ENCODE results near the gene KRT7. TPM values are rescaled to one million over a fixed set of nuclear protein-coding genes. Genes with fewer than 3 reads are reported as not detected.
"Not testable (repeated sequence)": the region's sequence is repeated elsewhere in the genome, so short reads cannot be mapped to it uniquely, and the experiment has no call there.

Gene KRT7
- polyA plus RNA-seq, 1 experiment: 4.6 TPM

- DNase-seq (ENCODE audit: low read depth, low spot score); H3K4me3 ChIP-seq (ENCODE audit: low read depth, low read length); H3K27ac ChIP-seq (ENCODE audit: low read depth, low read length); H3K9me3 ChIP-seq (ENCODE audit: control insufficient read depth, insufficient read depth, low read length); POLR2A ChIA-PET: not testable (repeated sequence)
- peak; percentile 16; the same call in 1 of the 2 replicates for TF ChIP-seq CTCF (IDR thresholded peaks at IDR 0.05; ENCODE audit: low read depth, low read length)
- peaks cover 39% of the 10 kb centered on the region for H3K27me3 ChIP-seq (ENCODE audit: control insufficient read depth, insufficient read depth, low read length)
- CTCF ChIA-PET: interaction anchor here (1.3 to 2.4 kb wide), 2 partner anchors 14 to 27 kb away, joined by 5 to 15 read pairs; no protein-coding TSS in a partner anchor
These were observed 19.2 kb downstream of the KRT7 start for GRCh38 chr12:52252175-52252615.

- Histone ChIP-seq H3K4me3 (ENCODE audit: low read depth, low read length) (no peak overlapping the region), H3K9me3 (ENCODE audit: control insufficient read depth, insufficient read depth, low read length) (no peaks in the 10 kb centered on the region; the same call in 1 of the 2 replicates), H3K27ac (ENCODE audit: low read depth, low read length) (no peak overlapping the region), H3K27me3 (ENCODE audit: control insufficient read depth, insufficient read depth, low read length) (peaks cover 45% of the 10 kb centered on the region)
- no peak for TF ChIP-seq CTCF (IDR thresholded peaks at IDR 0.05; ENCODE audit: low read depth, low read length)
- CTCF ChIA-PET: interaction anchor here (1.3 kb wide), 1 partner anchor 13 kb away, joined by 5 read pairs; no protein-coding TSS in a partner anchor
- POLR2A ChIA-PET: no interaction called here
- DNase-seq (ENCODE audit: low read depth, low spot score): no peak
These were observed 19.8 kb downstream of the KRT7 start for GRCh38 chr12:52252728-52253343.

DNA sequence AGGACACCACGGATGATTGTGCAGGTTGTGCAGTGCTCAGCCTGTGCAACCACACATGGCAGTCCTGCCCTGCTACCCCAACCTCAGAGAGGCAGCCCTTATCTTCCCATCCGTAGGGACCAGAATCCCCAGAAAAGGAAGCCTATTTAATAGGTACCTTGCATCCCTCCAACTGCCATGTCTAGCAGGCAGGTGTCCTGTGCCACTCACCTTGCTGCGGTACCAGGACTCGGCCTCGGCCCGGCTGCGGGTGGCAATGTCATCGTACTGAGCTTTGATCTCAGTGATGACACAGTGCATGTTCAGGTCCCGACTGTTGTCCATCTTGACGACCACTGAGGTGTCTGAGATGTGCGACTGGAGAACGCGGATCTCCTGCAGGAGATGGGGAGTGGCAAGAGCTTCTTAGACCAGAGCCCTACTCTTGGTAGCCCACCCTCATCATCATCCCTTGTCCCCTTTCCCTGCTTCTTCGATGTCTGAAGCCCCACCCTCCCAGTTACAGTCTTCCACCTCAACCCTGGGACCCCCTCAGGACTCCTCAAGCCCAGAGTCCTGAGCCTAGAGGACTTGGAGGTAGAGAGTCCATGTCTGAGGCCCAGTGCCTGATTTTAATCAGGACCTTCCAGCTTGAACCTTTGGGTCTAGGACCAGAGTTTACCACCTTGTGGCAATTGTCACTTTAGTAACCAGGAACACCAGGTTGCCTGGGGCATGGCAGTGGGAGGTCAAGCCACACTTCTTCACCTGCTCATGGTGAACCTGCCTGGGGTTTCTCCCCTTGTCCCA is 20.5 kb downstream of the KRT7 start:
- POLR2A ChIA-PET: no interaction called here

GRCh38 chr12:52254180-52254964 is 21.3 kb downstream of the KRT7 start:
- H3K9me3 ChIP-seq (ENCODE audit: control insufficient read depth, insufficient read depth, low read length): no peaks in the 10 kb centered on the region; the same call in 1 of the 2 replicates
- no peak overlapping the region for H3K4me3 ChIP-seq (ENCODE audit: low read depth, low read length)
- CTCF ChIA-PET: interaction anchor here (1.2 to 2.9 kb wide), 2 partner anchors 24 kb away, joined by 4 to 16 read pairs; no protein-coding TSS in a partner anchor
- no peak for DNase-seq (ENCODE audit: low read depth, low spot score)
- POLR2A ChIA-PET: no interaction called here
- H3K27ac ChIP-seq (ENCODE audit: low read depth, low read length): no peak overlapping the region
- H3K27me3 ChIP-seq (ENCODE audit: control insufficient read depth, insufficient read depth, low read length): peaks cover 54% of the 10 kb centered on the region
- no peak for TF ChIP-seq CTCF (IDR thresholded peaks at IDR 0.05; ENCODE audit: low read depth, low read length)

More for the DNA sequence above, 20.5 kb downstream of the KRT7 start:
- Histone ChIP-seq H3K9me3 (ENCODE audit: control insufficient read depth, insufficient read depth, low read length) (no peaks in the 10 kb centered on the region; the same call in 1 of the 2 replicates), H3K27ac (ENCODE audit: low read depth, low read length) (no peak overlapping the region), H3K4me3 (ENCODE audit: low read depth, low read length) (no peak overlapping the region), H3K27me3 (ENCODE audit: control insufficient read depth, insufficient read depth, low read length) (peaks cover 49% of the 10 kb centered on the region)
- TF ChIP-seq CTCF (IDR thresholded peaks at IDR 0.05; ENCODE audit: low read depth, low read length): no peak
- CTCF ChIA-PET: interaction anchor here (1.2 kb wide), 1 partner anchor 25 kb away, joined by 4 read pairs; no protein-coding TSS in a partner anchor
- no peak for DNase-seq (ENCODE audit: low read depth, low spot score)
